LNCAP (cell line): ENCODE data around the gene DAB2.

Experiments used
- TF ChIP-seq, protein P1 (sequence below): fragments of 450-650 bp; IDR thresholded peaks from 2 replicates; pipeline ENCODE4 v1.5.1; 2017; ENCODE audit warnings: mild to moderate bottlenecking

DAB2 gene

GRCh38 chr5:39447059-39447458 is 22.3 kb upstream of the DAB2 start:
- TF ChIP-seq, protein P1, sequence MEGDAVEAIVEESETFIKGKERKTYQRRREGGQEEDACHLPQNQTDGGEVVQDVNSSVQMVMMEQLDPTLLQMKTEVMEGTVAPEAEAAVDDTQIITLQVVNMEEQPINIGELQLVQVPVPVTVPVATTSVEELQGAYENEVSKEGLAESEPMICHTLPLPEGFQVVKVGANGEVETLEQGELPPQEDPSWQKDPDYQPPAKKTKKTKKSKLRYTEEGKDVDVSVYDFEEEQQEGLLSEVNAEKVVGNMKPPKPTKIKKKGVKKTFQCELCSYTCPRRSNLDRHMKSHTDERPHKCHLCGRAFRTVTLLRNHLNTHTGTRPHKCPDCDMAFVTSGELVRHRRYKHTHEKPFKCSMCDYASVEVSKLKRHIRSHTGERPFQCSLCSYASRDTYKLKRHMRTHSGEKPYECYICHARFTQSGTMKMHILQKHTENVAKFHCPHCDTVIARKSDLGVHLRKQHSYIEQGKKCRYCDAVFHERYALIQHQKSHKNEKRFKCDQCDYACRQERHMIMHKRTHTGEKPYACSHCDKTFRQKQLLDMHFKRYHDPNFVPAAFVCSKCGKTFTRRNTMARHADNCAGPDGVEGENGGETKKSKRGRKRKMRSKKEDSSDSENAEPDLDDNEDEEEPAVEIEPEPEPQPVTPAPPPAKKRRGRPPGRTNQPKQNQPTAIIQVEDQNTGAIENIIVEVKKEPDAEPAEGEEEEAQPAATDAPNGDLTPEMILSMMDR, result no peak

DNA sequence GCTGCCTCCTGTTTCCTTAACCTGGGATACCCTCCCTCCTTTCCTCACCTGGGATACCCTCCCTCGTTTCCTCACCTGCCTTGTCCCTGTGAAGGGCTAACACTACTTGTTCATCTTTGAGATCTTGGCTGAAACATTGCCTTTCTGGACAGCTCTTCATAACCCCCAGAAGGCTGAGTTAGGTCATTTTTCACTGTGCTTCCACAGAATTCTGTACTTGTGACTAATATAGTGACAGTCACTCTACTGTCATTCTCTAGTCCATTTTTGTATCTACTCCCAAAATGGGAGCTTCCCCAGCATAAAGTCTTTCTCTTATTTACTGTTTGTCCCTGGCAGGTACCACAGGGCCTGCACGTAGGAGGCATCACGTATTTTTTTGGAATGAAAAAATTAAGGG is 21.5 kb upstream of the DAB2 start:
- TF ChIP-seq, protein P1, result no peak

DNA sequence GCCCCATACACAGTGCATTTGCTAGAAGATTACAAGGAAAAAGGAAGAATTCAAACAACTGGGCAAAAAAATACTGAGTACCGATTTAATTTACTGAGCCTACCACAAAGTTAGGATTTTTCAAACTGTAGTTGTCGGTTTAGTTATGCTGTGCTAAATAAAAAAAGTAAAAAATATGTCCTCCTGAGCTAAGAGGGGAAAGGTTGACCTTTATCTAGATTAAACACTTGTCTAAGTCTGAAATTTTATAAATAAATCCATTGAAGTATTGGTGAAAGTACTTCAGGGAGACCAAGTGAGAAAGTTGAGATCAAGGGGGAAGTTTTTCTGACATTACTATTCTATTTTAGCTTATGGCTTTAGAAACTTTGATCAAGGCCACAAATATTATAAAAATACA is 19.1 kb upstream of the DAB2 start:
- TF ChIP-seq, protein P1, result no peak

DNA sequence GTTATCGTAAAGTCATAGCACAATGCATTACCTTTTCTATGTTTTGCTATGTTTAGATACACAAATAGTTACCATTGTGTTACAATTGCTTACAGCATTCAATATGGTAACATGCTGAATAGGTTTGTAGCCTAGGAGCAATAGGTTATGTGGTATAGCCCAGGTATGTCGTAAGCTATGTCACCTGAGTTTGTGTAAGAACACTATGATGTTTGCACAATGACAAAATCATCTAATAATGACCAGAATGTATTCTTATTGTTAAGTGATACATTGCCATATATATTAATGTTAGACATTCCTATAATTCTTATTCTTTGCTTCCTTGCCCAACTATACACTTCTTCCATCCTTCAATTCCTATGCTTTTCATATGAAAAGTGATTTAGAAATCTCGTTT is 18.2 kb upstream of the DAB2 start:
- TF ChIP-seq, protein P1, result no peak

GRCh38 chr5:39441838-39442237 is 17.1 kb upstream of the DAB2 start:
- TF ChIP-seq, protein P1, result no peak

GRCh38 chr5:39440958-39441624 is 16.3 kb upstream of the DAB2 start:
- TF ChIP-seq, protein P1, result no peak

DNA sequence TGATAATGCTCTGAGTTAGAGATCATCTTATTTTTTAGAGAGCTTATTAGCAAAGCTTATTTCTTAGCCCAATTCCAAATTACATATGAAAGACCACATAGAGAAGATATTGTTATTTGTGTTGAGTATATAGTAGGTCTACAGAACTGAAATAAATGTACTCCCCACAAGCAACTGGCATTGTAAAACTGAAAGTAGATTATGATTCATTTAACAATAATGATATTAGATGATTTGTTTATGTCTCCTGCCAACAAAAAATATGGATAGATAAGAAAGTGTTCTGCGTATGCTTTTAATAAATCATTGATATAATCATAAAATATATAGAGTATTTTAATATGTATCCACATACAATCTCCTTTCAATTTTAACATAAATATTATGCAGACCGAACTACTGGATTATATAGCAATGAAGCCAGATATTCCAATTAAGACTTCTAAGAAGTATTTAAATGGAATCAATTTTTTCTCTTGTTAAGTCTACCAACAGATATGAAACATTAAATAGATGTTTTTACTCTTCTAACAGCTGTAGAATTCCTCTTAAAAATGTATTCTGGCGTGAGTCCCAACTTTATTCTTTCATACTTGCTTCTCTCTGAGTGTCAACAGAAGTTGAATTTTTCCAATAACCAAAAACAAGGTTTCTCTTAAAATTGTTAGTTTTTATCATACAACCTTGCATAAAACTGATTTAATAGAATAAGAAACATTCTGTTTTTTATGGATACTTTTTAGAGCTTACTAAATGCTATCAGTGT is 15.6 kb upstream of the DAB2 start:
- TF ChIP-seq, protein P1, result no peak
